NCI-H2227 (cell line): ENCODE measurements around the gene WDR93.

Experiments used
- DNase-seq: peaks from one replicate; lab custom pipeline; 2025; ENCODE audit not compliant: unreplicated experiment; lab: John Stamatoyannopoulos, UW

The WDR93 gene

DNA sequence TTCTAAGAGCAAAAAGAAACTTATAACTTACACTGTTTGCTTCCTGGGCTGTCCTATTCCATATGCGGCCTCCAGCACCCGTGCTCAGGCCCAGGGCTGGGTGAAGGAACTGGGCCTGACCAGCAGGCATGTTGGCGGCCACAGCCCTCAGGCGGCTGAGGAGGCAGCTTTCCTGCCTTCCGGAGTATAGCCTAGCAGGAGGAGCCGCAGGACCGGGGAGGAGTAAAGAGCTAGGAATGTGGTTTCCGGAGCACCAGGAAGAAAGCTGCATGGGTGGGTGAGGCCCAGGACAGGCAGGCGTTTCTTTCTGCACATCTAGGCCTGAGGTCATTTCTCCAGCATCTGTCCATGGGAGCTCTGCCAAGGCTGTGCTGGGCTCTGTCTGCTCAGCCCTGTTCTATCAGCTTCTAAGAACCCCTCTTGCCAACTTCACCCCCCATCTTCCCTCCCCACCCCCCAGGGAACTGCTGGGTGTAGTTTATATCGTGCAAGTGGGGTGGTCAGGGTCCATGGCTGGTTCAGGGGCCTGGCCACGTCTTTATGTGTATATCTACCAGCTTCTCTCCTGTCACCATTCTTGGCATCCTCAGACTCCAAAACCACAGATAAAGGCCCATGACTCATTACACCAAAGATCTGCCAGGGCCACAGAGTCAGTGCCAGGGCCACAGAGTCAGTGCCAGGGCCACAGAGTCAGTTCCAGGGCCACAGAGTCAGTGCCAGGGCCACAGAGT lies 27.6 kb upstream of the WDR93 start:
- DNase-seq = no peak

DNA sequence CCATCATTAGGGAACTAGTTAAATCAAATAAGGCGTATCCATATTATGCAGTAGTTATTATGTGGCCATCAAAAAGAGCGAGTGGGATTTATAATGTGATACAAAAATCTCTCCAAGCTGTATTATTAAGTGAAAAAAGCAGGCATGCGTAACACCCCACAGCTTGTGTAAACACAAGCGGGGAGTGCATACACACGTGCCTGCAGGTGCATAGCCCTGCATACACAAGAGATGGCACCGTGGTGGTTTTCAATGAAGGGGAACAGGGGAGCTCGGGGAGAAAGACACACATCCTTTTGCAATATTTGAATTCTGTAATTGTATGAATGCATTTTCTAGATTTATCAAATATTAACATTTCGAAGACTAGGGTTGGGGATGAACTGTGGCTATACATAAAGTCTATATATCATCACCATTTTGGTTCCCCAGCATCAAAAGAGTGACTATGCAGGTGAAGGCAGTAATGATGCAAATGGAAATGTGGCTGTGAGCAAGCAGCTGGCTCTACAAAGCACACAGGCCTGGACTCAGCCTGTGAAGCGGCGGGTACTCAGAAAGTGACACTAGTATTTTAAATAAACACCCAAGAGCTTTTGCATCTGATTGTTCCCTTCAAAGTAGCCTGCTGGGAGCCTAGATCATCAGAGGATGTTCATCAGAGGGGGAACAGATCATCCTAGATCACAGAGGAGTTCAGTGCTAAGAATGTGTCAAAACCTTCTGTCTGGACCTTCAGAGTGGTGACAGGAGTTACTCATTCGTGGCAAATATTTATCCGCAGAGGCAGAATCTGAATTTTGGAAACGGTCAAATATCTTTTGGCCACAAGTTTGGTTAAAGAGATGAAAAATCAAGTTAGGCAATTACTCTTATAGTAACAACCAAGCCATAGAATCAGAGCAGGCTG lies 25.9 kb upstream of the WDR93 start:
- no peak for DNase-seq

- DNase-seq = peak; percentile 56
These were observed 25.0 kb upstream of the WDR93 start for GRCh38 chr15:89665449-89666181.

DNA sequence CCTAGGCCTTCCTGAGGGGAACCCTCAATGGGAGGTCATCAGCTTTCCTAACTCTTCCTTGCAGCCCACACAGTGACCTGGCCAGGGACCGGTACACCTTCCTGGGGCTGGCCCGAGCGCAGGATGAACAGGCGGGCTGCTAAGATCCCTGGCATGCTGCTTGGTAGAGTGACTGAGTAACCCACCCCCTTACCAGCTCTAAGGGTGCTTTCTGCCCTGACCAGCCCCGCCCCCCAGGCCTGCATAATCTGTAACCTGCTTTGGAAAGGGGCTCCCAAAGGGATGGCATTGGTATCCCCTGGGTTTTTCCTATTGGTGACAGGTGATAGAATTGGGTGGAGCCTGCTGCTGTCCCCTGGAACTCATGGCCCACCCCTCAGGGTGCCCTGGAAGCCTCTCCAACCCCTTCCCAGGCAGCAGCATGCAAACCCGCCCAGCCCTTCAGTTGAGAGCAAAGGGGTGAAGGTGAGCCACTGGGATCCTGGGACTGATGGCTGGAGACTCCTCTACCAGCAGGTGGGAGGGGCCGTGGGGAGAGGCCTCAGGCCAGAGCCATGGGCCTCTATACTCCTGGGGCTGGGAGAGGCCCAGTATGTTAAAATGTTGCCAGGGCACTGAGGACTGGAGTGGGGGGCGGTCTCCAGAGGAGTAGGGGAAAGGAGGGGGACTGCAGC lies 24.3 kb upstream of the WDR93 start:
- no peak for DNase-seq

GRCh38 chr15:89666858-89667705 lies 23.5 kb upstream of the WDR93 start:
- DNase-seq = no peak

DNA sequence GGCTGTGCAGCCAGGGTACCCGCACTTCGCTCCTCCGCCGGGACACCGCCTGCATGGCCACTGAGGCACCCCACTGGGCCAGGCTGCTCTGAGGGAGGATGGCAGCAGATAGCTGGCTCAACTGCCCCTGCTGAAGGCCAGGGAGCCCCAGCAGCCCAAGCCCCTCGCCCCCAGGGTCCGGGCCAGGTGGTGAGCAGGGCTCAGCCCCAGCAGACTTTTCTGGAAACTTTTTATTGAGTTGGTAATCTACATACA lies 23.0 kb upstream of the WDR93 start:
- no peak for DNase-seq

GRCh38 chr15:89668171-89668570 lies 22.4 kb upstream of the WDR93 start:
- DNase-seq = no peak

DNA sequence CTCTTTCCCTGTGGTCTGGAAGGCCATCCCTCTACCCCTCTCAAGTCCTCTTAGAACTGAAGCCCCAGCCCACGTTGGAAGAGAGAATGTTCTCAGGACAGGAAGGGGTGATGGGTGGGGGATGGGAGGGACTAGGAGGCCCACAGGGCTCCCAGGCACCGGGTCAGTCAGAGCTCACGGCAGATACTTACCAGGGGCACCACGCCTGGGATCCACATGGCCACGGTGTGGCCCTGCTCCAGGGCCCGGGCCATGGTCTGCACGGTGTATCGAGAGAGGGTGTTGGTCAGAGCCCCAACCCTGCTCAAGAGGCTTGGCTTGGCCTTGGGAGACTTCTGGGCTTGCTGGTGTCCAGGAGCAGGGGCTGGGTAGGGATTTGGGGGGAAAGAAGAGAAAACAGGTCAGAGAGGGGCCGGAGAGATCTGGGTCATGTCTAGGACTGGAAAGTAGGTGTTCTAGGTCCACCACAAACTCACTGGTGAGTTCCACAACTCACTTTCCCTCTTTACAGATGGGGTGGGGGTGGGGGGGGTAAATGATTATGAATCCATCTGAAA lies 21.2 kb upstream of the WDR93 start:
- DNase-seq = no peak

DNA sequence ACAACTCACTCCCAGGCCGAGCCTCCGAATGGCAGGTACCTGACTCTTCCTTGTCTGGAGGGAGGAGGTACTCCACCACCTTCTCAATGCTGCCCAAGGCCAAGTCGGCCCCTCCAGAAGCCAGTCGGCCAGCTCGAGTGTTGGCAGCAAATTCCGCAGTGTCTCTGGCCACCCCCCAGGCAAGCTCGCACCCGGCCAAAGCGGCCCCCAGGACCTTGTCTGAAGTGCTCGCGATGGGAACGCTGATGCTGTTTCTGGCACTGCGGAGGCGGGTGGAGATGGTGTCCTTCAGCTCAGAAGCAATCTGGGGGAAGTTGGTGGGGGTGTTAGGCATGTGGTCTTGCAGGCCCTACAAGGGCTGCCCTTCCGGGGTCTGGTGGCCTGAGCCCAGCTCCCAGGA lies 20.7 kb upstream of the WDR93 start:
- DNase-seq = no peak

DNA sequence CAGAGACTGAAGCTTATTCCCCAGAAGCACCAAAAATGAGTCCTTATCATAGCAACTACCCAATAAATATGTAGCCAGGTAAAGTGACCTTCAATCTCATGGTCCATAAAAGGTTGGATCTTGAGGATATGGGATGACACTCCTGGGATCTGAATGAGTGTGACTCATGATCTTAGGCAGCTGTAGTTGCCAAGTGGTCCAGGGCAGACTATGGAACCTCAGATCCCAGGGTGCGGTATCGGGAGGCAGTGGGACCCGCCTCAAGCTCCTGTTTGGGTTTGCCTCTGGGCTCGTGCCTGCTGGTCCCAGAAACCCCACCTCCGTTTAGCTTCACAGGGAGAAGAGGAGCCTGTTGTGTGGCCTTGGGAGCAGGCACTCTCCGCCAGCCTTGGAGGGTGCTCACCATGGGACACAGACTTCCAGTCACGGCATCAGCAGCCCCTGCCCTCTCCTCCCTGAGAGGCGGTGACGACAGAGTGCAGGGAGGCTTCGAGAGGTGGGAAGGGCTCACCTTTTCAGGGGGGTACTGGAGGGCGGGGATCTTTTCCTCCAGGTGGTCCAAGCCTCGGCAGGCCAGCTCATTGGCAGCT lies 19.5 kb upstream of the WDR93 start:
- no peak for DNase-seq

DNA sequence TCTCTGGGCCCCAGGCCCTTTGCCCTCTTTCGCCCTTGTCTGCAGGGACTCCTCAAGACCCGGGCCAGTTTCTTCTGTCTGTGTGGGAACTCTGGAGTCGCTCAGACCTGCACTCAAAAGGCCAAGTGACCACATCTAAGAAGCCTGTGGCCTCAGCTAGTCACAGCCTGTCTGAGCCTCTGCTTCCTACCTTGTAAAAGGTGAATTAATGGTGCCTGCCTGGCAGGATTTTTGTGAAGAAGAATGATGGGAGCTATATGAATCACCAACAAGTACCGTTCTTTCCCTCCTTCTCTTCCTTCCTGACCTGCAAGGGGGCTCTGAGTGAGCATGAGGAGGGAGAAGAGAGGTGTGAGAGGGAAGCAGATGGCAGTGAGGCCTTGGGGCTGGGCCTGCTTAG lies 18.9 kb upstream of the WDR93 start:
- no peak for DNase-seq

GRCh38 chr15:89672221-89673164 lies 18.1 kb upstream of the WDR93 start:
- DNase-seq = no peak

DNA sequence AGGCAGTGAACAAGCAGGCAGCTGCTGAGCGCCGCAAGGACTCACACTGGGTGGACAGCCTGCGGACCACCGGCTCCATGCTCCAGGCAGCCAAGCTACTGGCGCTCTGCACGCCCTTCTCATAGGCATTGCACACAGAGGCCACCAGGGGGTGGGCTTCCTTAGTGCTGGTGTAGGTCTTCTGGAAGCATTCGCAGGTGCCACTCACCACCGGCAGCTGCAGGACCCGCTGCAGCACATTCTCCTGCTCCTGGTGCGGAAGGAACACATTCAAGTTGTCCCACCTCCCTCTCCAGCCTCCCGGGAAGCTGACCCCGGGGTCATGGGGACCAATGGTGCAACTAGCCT lies 17.5 kb upstream of the WDR93 start:
- DNase-seq = peak; percentile 2

DNA sequence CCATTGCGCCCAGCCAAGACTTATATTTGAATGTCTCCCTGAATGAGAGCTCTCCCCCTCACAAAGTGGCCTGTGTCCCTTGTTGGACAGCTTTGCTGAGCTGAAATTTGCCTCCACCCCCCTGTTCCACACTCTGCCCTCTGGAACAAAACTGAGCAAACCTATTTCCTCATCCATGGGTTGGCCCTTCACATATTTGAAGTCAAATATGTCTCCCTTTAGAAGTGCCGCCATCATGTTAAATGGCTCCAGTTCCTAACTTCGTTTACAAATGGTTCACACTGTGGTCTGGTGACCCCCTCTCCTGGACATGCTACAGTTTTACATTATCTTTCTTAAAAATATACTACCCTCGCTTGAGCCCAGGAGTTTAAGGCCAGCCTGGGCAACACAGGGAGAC lies 16.1 kb upstream of the WDR93 start:
- DNase-seq = no peak

GRCh38 chr15:89675606-89676005 lies 15.0 kb upstream of the WDR93 start:
- no peak for DNase-seq

DNA sequence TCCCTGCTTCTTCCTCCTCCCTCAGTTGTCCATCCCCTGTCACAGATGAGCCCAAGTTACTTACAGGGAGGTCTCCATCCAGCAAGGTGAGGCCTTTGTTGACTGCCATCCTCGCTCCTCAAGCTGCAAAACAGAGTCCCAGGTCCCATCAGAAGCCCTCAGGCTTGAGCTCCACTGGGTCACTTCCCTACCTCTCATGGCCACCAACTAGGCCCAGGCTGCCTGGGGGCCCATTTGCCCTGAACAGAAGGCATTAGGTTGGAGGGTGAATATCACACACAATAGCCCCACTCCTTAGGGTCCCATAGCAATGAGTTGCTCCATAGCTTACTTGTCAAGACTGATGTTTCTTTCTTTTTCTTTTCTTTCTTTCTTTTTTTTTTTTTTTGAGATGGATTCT lies 13.2 kb upstream of the WDR93 start:
- no peak for DNase-seq

- DNase-seq = no peak
These were observed 11.4 kb upstream of the WDR93 start, which contains the start of gene PLIN1 for GRCh38 chr15:89679212-89679611. PLIN1 (minus strand) TSS chr15:89679367; CDS start chr15:89677489, 1,878 bp downstream.

GRCh38 chr15:89680282-89680873 lies 10.2 kb upstream of the WDR93 start:
- no peak for DNase-seq
